ENCODE measurements around the gene TCF23. TPM values are rescaled to one million over a fixed set of nuclear protein-coding genes. Genes with fewer than 3 reads are reported as not detected.

The TCF23 gene
- total RNA-seq, 2 experiments from 2014 or later, result not detected

DNA sequence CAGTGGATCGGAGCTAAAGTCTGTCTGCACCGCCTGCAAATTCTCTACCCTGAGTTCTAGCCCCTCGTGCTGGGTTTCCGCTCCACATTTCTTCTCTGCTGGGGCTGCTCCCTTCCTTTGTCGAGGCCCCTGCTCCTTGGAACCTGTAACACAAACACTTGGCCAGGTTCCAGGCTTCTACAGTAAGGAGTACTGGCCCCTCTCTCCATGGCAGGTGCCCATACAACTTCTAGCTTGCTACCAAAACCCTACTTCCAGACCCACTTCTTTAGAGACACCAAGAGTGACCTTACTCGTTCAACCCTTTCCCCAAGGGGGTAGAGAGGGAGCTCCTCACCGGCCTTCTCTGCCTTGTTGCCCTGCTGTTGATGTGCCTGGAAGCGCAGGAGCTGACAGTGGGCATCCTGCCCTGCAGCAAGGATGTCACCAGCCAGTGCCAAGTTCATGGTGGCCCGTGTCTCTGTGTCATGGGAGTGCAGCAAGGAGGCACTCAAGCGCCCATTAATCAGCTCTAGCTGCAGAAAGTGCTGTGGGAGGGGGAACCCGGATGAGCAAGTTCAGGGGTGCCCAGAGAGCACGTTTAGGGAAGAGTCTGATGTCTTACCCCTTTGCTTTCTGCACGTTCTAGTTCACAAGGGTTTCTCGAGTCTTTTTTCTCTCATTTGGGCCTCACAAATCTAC, 15.5 kb upstream of the TCF23 start:
- peak; percentile 13 for ATAC-seq (ENCODE audit: poor library complexity)
- peaks cover 19% of the 10 kb centered on the region for H3K4me1 Mint-ChIP-seq (ENCODE audit: low read depth)
- H3K27me3 Mint-ChIP-seq, result no peaks in the 10 kb centered on the region
- H3K27ac Mint-ChIP-seq, result peak overlapping the region; percentile 94
- Histone ChIP-seq H3K9me3 (ENCODE audit: control insufficient read depth in 1 of 2, insufficient read depth in 1 of 2, low read length in 2 of 2) (no peaks in the 10 kb centered on the region), H3K4me3 (ENCODE audit: low read length) (peak overlapping the region; percentile 90), H3K36me3 (ENCODE audit: insufficient read depth, low read length) (peaks cover 36% of the 10 kb centered on the region), H3K27ac (ENCODE audit: low read depth in 1 of 2, low read length in 2 of 2) (peak overlapping the region in 1 of 2 donors; percentile 55), H3K4me1 (ENCODE audit: insufficient read depth, low read length) (peaks cover 30% of the 10 kb centered on the region), H3K27me3 (ENCODE audit: control insufficient read depth in 1 of 2, insufficient read depth in 2 of 2, low read length in 2 of 2) (no peaks in the 10 kb centered on the region)
- TF ChIP-seq, protein P1, sequence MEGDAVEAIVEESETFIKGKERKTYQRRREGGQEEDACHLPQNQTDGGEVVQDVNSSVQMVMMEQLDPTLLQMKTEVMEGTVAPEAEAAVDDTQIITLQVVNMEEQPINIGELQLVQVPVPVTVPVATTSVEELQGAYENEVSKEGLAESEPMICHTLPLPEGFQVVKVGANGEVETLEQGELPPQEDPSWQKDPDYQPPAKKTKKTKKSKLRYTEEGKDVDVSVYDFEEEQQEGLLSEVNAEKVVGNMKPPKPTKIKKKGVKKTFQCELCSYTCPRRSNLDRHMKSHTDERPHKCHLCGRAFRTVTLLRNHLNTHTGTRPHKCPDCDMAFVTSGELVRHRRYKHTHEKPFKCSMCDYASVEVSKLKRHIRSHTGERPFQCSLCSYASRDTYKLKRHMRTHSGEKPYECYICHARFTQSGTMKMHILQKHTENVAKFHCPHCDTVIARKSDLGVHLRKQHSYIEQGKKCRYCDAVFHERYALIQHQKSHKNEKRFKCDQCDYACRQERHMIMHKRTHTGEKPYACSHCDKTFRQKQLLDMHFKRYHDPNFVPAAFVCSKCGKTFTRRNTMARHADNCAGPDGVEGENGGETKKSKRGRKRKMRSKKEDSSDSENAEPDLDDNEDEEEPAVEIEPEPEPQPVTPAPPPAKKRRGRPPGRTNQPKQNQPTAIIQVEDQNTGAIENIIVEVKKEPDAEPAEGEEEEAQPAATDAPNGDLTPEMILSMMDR (IDR thresholded peaks at IDR 0.05), result no peak
- no peaks in the 10 kb centered on the region for H3K9me3 Mint-ChIP-seq
- peak in 4 of 14 experiments; percentile 20 to 47 (median 34) for DNase-seq
- intact Hi-C loops (cut with DNase I, micrococcal nuclease), result loop anchor here in 1 of 2 experiments (2.0 to 5.0 kb wide), 2 partner anchors 61 to 85 kb away; partner anchors contain the start of gene OST4
- peak overlapping the region; percentile 98 for H3K4me3 Mint-ChIP-seq
- peaks cover 40% of the 10 kb centered on the region for H3K36me3 Mint-ChIP-seq (ENCODE audit: low read depth)
- CTCF ChIA-PET, result interaction anchor here (0.5 to 2.6 kb wide), 6 partner anchors 10 to 170 kb away, joined by 3 to 8 read pairs (median 4); partner anchors contain the start of genes ABHD1 and AGBL5
- POLR2A ChIA-PET, result interaction anchor here (1.1 to 3.8 kb wide), 6 partner anchors 9 to 82 kb away, joined by 4 to 56 read pairs (median 10); partner anchors contain the start of genes ABHD1, AGBL5, ATRAID and KHK

DNA sequence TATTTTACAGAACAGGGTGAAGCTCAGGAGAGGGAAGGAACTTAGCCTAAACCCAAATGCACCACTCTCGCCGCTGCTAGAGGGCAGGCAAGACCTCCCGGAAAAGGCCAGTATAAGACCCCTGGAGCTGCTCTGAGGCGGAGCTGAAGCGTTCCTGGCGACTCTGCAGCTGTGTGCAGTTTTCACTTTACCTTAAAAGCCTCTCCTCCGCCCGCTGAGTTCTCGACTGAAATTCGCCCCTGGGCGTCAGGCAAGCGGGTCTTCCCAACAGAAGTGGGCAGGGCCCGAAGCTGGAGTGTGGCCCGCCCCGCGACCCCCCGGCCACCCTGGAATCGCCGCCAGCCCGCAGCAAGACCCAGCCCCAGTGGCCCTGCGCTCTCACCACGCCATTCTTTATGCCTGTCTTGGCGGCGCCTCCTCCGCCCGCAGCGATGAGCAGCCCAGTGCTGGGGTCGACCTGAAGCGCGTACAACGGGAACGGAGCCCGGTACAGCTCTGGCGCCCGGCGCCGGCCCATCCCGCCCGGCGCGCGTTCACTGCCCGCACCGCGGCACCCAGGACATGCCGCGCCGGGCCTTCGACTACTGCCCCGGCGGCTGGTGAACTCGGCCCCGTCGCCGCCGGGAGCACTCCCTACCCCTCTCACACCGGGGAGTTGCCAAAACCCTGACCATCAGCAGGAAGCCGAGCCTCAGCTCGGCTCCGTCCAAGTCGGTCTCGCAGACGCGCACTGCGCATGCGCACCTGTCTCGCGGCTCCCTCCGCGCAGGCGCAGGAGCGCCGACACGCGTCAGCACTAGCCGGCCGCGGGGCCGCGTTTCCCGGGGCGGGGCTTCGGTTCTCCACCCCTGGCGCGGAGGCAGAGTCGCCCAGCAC, 14.7 kb upstream of the TCF23 start, which contains the start of gene PREB:
TSS of gene PREB (minus strand) at position 732 of the 876 bp plus-strand sequence. CDS start at position 517, 215 bp downstream.
- peak within 1 kb of the TSS; percentile 90 for H3K4me3 ChIP-seq (ENCODE audit: low read length)

More for the DNA sequence above, 14.7 kb upstream of the TCF23 start, which contains the start of gene PREB:
- Mint-ChIP-seq H3K36me3 (ENCODE audit: low read depth) (peaks cover 35% of the 10 kb centered on the region), H3K4me1 (ENCODE audit: low read depth) (peaks cover 19% of the 10 kb centered on the region), H3K27ac (peak within 1 kb of the TSS; percentile 94), H3K9me3 (no peaks in the 10 kb centered on the region), H3K27me3 (no peaks in the 10 kb centered on the region), H3K4me3 (peak within 1 kb of the TSS; percentile 98)
- H3K27ac ChIP-seq (ENCODE audit: low read depth in 1 of 2, low read length in 2 of 2), result peak within 1 kb of the TSS; percentile 55 to 79
- TF ChIP-seq, protein P1 (IDR thresholded peaks at IDR 0.05), result no peak
- H3K36me3 ChIP-seq (ENCODE audit: insufficient read depth, low read length), result peaks cover 36% of the 10 kb centered on the region
- DNase-seq (peak; percentile 94 to 99 (median 98)), ATAC-seq (ENCODE audit: poor library complexity) (peak; percentile 97)
- H3K27me3 ChIP-seq (ENCODE audit: control insufficient read depth in 1 of 2, insufficient read depth in 2 of 2, low read length in 2 of 2), result no peaks in the 10 kb centered on the region
- POLR2A ChIA-PET, result interaction anchor here (1.0 to 3.8 kb wide), 7 partner anchors 10 to 83 kb away, joined by 3 to 56 read pairs (median 6); partner anchors contain the start of genes ABHD1, AGBL5, ATRAID and KHK
- CTCF ChIA-PET, result interaction anchor here (0.5 to 2.6 kb wide), 6 partner anchors 11 to 169 kb away, joined by 3 to 8 read pairs (median 4); partner anchors contain the start of genes ABHD1 and AGBL5
- intact Hi-C loops (cut with DNase I, micrococcal nuclease), result loop anchor here (1.0 to 5.0 kb wide), 7 partner anchors 11 to 101 kb away; partner anchors contain the start of genes ABHD1 (in 2 of the 2), ATRAID (in 2 of the 2), SLC5A6 (in 2 of the 2) and KHK (in 1 of the 2)
- H3K9me3 ChIP-seq (ENCODE audit: control insufficient read depth in 1 of 2, insufficient read depth in 1 of 2, low read length in 2 of 2), result no peaks in the 10 kb centered on the region
- H3K4me1 ChIP-seq (ENCODE audit: insufficient read depth, low read length), result peaks cover 30% of the 10 kb centered on the region
